Measurements from ENCODE around the gene ZNF865.

DNA sequence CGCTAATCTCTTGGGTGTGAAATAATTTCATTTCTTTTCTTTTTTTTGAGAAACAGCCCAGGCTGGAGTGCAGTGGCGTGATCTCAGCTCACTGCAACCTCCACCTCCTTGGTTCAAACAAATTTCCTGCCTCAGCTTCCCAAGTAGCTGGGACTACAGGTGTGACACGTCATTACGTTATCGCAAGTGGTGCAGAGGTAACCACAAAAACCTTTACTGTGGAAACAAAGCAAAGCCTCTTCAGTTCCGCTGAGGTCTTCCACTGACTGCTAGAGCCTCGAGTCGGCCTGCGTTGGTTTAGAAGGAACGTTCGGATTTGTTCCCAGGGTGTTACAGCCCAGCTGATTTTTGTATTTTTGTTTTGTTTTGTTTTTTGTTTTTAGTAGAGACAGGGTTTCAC, 20.9 kb downstream of the ZNF865 start:
- no peak for TF ChIP-seq CTCF (IDR thresholded peaks at IDR 0.05)
- no peak for TF ChIP-seq EZH2 (IDR thresholded peaks at IDR 0.05)

All from neural progenitor cell (in vitro differentiated cells).